Measurements from ENCODE around the gene FAT2. TPM values are rescaled to one million over a fixed set of nuclear protein-coding genes. Genes with fewer than 3 reads are reported as not detected.

Gene FAT2, protein sequence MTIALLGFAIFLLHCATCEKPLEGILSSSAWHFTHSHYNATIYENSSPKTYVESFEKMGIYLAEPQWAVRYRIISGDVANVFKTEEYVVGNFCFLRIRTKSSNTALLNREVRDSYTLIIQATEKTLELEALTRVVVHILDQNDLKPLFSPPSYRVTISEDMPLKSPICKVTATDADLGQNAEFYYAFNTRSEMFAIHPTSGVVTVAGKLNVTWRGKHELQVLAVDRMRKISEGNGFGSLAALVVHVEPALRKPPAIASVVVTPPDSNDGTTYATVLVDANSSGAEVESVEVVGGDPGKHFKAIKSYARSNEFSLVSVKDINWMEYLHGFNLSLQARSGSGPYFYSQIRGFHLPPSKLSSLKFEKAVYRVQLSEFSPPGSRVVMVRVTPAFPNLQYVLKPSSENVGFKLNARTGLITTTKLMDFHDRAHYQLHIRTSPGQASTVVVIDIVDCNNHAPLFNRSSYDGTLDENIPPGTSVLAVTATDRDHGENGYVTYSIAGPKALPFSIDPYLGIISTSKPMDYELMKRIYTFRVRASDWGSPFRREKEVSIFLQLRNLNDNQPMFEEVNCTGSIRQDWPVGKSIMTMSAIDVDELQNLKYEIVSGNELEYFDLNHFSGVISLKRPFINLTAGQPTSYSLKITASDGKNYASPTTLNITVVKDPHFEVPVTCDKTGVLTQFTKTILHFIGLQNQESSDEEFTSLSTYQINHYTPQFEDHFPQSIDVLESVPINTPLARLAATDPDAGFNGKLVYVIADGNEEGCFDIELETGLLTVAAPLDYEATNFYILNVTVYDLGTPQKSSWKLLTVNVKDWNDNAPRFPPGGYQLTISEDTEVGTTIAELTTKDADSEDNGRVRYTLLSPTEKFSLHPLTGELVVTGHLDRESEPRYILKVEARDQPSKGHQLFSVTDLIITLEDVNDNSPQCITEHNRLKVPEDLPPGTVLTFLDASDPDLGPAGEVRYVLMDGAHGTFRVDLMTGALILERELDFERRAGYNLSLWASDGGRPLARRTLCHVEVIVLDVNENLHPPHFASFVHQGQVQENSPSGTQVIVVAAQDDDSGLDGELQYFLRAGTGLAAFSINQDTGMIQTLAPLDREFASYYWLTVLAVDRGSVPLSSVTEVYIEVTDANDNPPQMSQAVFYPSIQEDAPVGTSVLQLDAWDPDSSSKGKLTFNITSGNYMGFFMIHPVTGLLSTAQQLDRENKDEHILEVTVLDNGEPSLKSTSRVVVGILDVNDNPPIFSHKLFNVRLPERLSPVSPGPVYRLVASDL (N-terminal part only)
- not detected for total RNA-seq

GRCh38 chr5:151591144-151591819, at the start of gene FAT2:
TSS of gene FAT2 (minus strand) at chr5:151591331. CDS start at chr5:151568931, 22,400 bp downstream.
- POLR2A ChIA-PET: no interaction called here
- CTCF ChIA-PET: no interaction called here

DNA sequence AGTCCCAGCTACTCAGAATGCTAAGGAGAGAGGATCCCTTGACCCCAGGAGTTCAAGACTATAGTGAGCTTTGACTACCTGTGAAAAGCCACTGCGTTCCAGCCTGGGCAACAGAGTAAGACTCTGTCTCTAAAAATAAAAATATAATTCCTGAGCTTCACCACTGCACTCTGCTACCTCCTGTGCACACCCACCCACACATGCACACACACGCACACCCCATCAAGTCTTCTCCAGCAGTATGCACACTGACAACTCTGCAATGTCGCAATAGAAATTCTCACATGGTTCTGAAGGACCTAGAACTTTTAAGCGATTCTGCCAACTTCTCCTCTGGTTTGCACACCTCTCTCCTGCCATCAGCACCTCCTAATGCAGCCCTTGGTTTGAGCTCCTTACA, 47.5 kb upstream of the FAT2 start:
- ChIA-PET POLR2A (no interaction called here), CTCF (interaction anchor here (1.0 kb wide), 1 partner anchor 101 kb away, joined by 3 read pairs; no protein-coding TSS in a partner anchor)

DNA sequence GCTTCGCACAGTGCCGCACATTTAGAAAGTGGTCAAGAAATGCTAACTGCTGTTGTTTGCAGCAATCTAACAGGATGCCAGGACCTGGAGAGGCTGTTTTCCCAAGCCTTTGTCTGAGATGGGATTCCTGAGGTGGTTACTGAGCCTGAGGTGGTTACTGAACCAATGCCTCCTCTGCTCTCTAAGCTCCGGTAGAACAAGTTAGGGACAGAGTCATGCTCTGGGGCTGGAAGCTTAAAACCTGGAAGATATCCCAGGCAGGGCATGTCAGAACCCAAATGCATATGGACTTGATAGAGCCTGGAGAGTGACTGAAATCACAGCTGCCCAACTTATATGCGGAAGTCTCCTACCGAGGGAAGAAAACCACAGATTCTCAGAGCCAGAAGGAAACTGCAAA, 46.5 kb upstream of the FAT2 start:
- POLR2A ChIA-PET: no interaction called here

GRCh38 chr5:151633892-151634291, 42.8 kb upstream of the FAT2 start:
- CTCF ChIA-PET: no interaction called here
- POLR2A ChIA-PET: no interaction called here

More for the DNA sequence above, 46.5 kb upstream of the FAT2 start:
- CTCF ChIA-PET: no interaction called here

GRCh38 chr5:151632941-151633340, 41.8 kb upstream of the FAT2 start:
- ChIA-PET POLR2A (no interaction called here), CTCF (no interaction called here)

DNA sequence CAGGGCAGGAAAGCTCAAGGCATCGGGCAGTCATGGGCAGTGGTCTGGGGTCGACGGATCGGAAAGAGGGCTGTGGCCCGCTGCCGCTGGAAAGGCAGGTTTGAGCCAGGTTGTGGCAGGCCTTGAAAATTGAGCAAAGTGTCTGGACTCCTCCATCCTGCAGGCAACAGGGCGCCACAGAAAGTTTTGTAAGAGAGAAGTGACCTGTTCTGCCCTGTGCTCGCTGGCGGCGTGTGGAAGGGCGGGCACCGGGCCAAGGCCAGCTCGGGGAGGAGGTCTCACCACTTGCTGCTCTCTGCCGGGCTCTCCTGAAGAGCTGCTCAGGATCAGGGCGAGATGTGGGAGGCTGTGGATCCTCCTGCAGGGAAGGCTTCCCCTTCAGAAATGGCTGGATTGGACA, 41.4 kb upstream of the FAT2 start:
- ChIA-PET POLR2A (no interaction called here), CTCF (no interaction called here)

DNA sequence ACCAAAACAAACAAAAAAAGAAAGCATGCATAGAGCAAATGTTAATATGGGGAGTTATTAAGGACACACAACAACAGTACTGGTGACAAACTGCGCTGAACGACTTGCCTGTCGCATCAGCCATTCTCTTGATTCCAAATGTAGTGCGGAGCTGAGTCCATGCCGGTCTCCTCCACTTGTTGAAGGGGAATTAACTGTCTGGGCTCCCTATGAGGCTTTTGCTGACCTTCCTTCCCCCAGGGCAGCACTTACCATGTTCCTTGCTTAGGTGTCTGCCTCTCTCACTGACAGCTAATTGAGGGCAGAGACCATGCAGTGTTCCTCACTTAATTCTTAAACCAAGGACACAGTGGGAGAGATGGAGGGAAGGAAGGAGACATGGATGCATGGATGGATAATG, 40.8 kb upstream of the FAT2 start:
- ChIA-PET CTCF (no interaction called here), POLR2A (no interaction called here)

DNA sequence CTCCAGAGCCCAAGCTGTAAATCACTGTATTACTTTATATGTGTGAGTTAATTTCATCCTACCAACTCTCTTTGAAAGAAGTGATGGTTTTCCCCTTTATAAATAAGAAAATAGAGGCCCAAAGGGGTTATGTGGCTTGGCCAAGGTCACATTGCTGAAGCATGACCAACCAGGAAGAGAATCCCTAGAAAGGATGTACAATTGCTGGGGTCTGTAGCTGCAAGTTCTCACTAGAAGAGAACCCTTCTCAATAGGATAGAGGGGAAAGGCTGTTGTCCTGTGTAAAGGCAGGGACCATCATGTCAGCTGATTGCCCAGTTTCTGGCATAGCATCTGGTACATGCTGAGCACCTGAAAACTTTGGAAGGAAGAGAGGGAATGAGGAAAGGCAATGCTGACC, 39.0 kb upstream of the FAT2 start:
- ChIA-PET POLR2A (no interaction called here), CTCF (no interaction called here)

DNA sequence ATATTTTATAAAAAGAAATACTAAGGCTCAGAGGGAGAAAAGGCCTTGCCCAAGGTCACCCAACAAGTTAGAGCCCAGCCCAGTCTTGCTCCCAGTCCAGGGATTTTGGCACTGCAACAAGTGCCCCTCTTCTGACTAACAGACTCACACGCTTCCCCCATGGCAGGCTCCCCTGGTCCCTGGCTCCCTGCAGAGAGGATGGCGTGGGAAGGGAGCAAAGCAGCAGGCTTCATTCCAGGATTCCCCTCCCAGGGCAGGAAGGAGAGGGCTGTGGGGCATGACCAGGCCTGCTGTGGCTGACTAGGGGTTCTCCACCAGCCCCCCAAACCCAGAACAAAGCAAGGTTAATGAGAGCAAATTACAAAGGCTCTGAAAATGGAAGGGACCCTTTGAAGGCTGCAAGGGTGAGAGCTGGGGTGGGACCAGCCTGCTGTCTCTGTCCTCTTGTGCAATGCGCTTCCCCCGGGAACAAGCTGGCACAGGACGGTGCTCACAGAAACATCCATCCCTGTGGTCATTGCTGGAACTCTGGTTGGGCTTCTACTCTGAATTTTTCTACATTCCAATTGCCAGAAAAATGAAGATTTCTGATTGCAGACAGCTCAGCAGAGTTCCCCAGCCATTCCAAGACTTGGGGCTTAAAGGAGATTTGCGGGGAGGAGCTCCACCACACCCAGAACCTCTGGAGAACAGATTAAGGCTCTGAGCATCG, 37.1 kb upstream of the FAT2 start:
- POLR2A ChIA-PET: no interaction called here
- CTCF ChIA-PET: no interaction called here

DNA sequence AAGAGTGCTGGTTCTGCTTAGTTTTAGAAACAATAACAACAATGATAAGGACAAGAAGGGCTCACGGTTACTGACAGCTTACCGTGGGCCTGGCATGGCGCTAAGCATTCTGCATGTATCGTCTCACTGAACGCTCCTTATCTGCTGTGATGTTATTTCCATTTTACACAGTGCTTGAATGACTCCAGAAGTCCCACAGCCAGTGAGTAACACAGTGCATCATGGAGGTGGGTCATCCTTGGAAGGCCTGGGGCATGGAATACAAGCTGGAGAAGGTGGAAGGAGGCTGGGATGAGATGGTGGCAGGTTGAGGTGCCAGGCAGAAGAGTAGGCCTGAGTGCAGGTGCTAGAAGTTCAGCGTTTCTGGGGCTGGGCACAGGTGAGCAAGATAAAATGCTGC, 36.5 kb upstream of the FAT2 start:
- POLR2A ChIA-PET: no interaction called here
- CTCF ChIA-PET: no interaction called here

- CTCF ChIA-PET: no interaction called here
These were observed 34.2 kb upstream of the FAT2 start for GRCh38 chr5:151625285-151625684.

DNA sequence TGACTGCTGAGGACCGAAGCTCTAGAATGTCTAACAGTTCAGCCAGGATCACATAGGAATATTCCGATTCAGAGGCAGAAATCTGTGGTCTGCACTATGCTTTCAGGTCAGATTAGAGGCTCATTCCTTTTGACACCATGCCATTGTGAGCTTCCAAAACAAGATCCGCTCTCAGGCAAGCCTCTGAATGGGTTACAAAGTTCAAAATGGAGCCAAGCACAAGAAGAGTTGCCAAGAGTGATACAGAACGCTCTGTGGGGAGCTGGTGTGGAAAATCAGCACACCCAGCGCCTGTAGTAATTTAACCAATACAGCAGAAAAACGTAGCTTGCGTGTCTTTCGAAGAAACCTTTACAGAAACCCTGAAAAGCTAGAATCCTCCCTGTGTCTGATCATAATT, 33.3 kb upstream of the FAT2 start:
- POLR2A ChIA-PET: no interaction called here
- CTCF ChIA-PET: no interaction called here

More at GRCh38 chr5:151625285-151625684, 34.2 kb upstream of the FAT2 start:
- POLR2A ChIA-PET: no interaction called here

DNA sequence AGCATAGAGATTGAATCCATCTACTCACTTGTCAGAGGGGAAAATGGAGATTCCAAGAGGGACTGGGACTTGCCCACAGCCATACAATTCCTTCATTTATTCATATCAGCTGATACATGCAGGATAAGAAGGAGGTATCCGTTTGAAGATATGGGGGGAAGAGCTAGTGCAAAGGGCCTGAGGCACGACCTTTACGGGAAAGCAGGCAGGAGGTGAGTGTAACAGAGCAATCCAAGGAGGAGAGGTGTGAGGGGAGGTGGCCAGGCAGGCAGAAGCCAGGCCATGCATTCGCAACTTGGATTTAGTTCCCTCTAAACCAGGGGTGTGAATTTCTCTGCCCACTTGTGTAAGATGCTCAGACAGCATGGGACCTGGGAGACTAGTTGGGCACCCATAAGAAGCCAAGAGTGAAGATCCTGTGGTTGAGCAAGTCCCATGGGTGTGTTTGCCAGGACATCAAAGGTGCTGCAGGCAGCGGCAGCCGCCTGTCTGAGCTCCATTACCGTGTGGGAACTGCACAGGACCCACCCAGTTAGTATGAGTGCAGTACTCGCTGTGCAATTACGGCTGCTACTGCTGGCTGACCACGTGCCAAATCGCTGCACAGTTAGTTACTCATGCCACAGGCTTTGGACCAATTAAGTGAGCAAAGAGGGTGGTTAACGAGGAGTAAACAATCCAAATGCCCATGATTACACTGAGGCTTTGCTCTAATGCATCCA, 31.4 kb upstream of the FAT2 start:
- ChIA-PET POLR2A (no interaction called here), CTCF (no interaction called here)

- POLR2A ChIA-PET: no interaction called here
- CTCF ChIA-PET: no interaction called here
These were observed 29.3 kb upstream of the FAT2 start for GRCh38 chr5:151620461-151620840.

DNA sequence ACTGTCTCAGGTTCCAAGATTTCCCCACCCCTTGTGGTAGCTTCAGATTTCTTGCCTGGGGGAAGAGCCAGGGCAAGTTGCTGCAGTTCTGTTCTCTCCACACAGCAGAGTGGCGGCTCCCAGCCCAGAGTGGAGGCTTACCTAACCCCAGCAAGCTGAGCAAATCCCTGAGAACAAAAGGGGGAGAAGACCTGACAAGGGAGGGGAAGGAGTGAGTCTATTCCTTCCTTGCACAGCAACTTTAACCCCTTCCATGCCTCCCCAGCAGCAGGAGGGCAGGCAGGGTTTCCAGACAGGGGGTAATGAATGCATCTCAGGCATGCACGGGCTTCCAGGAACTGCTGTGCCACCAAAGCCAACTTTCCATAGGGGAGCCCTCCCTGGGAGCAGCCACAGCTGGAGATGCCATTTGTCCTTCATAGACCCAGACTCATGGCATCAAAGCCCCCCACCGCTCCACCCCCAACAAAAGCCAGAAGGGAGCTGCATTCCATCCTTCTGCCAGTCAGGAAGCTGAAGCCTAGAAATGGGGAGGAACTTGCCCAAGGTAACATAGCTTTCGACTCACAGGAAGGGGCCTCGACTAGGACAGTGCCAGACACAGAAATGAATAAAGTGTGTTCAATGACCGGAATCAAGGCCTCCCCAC, 28.8 kb upstream of the FAT2 start:
- ChIA-PET POLR2A (no interaction called here), CTCF (interaction anchor here (0.6 kb wide), 1 partner anchor 17 kb away, joined by 4 read pairs; no protein-coding TSS in a partner anchor)

DNA sequence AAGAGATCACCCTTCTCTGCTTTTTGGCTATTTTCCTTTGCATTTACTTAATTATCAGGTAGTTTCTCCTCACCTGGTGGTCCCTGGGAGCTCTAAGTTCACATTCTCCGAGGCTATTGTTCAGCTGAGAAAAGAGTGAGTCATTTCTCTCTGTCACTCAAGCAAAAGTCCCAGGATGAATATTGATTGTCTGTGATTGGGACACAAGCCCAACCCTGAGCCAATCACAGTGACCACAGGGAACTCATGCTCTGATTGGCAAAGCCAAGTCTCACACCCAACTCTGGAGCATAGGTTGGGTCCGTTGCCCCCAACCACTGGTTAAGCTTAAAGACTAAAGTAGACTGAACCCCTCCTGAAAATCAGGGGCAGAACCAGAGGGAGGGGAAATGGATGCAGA, 27.8 kb upstream of the FAT2 start:
- ChIA-PET CTCF (no interaction called here), POLR2A (no interaction called here)

GRCh38 chr5:151617841-151618710, 26.9 kb upstream of the FAT2 start:
- ChIA-PET POLR2A (no interaction called here), CTCF (no interaction called here)
